8988T (cell line): ENCODE data around the gene CCDC97.

Experiments used
- DNase-seq: peaks from one replicate; pipeline ENCODE4 v3.0.0; 2011

CCDC97 gene

GRCh38 chr19:41299046-41299754, 10.8 kb upstream of the CCDC97 start:
- DNase-seq: no peak

- DNase-seq: no peak
Measured at GRCh38 chr19:41299755-41300089, 10.2 kb upstream of the CCDC97 start.

GRCh38 chr19:41300555-41300954, 9.4 kb upstream of the CCDC97 start:
- DNase-seq: no peak

- no peak for DNase-seq
Measured at GRCh38 chr19:41302624-41303351, 7.2 kb upstream of the CCDC97 start.

GRCh38 chr19:41303954-41304353, 6.0 kb upstream of the CCDC97 start:
- no peak for DNase-seq

GRCh38 chr19:41304706-41305483, 5.1 kb upstream of the CCDC97 start:
- no peak for DNase-seq

- no peak for DNase-seq
Measured at GRCh38 chr19:41305927-41306793, 3.8 kb upstream of the CCDC97 start.

- DNase-seq: no peak
Measured at GRCh38 chr19:41307090-41307875, 2.7 kb upstream of the CCDC97 start.

GRCh38 chr19:41307954-41308449, 2.0 kb upstream of the CCDC97 start:
- DNase-seq: no peak

GRCh38 chr19:41308450-41309179, 1.4 kb upstream of the CCDC97 start:
- DNase-seq: no peak

- DNase-seq: no peak
Measured at GRCh38 chr19:41309180-41310032, 566 bp upstream of the CCDC97 start.

- no peak for DNase-seq
Measured at GRCh38 chr19:41311072-41311471, 1.1 kb downstream of the CCDC97 start.

- no peak for DNase-seq
Measured at GRCh38 chr19:41311613-41312012, 1.6 kb downstream of the CCDC97 start.

GRCh38 chr19:41316306-41316920, 6.4 kb downstream of the CCDC97 start:
- no peak for DNase-seq

GRCh38 chr19:41318696-41319499, 8.9 kb downstream of the CCDC97 start:
- DNase-seq: no peak

- no peak for DNase-seq
Measured at GRCh38 chr19:41319500-41320184, 9.7 kb downstream of the CCDC97 start.

- DNase-seq: no peak
Measured at GRCh38 chr19:41320185-41320518, 10.2 kb downstream of the CCDC97 start.

- no peak for DNase-seq
Measured at GRCh38 chr19:41320568-41320967, 10.6 kb downstream of the CCDC97 start.
